OCI-LY1 (cell line): ENCODE results near the gene ANKS1A.

Experiments
- EZH2 ChIP-seq: fragments of 200-600 bp; sonication (generic), shearing (Covaris generic); IDR thresholded peaks from 2 replicates; pipeline ENCODE4 v1.8.0; 2017; ENCODE audit warnings: borderline replicate concordance, mixed run types, mild to moderate bottlenecking, antibody characterized with exemption, low read length, moderate library complexity, mixed read lengths
- TF ChIP-seq, protein P1 (sequence below): fragments of 200-600 bp; sonication (generic), shearing (Covaris generic); IDR thresholded peaks from 2 replicates; pipeline ENCODE4 v1.5.1; 2017; ENCODE audit warnings: mild to moderate bottlenecking, antibody characterized with exemption, low read length, moderate library complexity, mixed read lengths

DNA sequence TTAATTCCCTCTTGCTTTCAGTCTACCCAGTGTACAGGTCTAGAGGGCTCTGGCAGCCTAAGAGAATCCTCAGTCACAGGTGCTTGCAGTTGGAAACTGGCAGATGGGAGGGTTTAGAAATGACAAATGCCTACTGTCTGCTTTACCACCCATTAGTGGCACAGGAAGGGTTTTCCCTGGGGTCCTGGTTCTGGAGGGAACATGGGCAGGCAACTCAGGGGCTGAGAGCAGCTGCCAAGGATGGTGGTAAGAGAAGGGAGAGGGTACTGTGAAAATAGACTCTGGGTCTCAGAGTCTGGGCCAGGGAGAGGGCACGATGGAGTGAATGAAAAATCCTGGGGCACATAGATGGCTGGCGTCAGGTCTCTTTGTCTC, 148.6 kb downstream of the ANKS1A start:
- TF ChIP-seq, protein P1, sequence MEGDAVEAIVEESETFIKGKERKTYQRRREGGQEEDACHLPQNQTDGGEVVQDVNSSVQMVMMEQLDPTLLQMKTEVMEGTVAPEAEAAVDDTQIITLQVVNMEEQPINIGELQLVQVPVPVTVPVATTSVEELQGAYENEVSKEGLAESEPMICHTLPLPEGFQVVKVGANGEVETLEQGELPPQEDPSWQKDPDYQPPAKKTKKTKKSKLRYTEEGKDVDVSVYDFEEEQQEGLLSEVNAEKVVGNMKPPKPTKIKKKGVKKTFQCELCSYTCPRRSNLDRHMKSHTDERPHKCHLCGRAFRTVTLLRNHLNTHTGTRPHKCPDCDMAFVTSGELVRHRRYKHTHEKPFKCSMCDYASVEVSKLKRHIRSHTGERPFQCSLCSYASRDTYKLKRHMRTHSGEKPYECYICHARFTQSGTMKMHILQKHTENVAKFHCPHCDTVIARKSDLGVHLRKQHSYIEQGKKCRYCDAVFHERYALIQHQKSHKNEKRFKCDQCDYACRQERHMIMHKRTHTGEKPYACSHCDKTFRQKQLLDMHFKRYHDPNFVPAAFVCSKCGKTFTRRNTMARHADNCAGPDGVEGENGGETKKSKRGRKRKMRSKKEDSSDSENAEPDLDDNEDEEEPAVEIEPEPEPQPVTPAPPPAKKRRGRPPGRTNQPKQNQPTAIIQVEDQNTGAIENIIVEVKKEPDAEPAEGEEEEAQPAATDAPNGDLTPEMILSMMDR, result no peak
- no peak for TF ChIP-seq EZH2
